Occipital lobe (tissue), 2 donors: ENCODE data around the gene ARV1. TPM values are rescaled to one million over a fixed set of nuclear protein-coding genes. Genes with fewer than 3 reads are reported as not detected.
"Not testable (repeated sequence)": the region's sequence is repeated elsewhere in the genome, so short reads cannot be mapped to it uniquely, and the experiment has no call there.

Source experiments
- DNase-seq: peaks from one replicate; lab custom pipeline; 2025; lab: John Stamatoyannopoulos, UW
- total RNA-seq: library from RNA; depleted of rRNA; stranded (reverse); fragments of >200 nt; gene quantifications from one replicate; pipeline ENCODE4 v1.2.3, GENCODE V29; 2014

The ARV1 gene
- total RNA-seq, 1 donor from 2014 or later, result 17.2 TPM

GRCh38 chr1:230976825-230977747, 1.8 kb upstream of the ARV1 start:
- no peak for DNase-seq

GRCh38 chr1:230977761-230978490, 968 bp upstream of the ARV1 start:
- no peak for DNase-seq

- no peak for DNase-seq
Measured at GRCh38 chr1:230979389-230979716, 459 bp downstream of the ARV1 start.

GRCh38 chr1:230979952-230980351, 1.1 kb downstream of the ARV1 start:
- no peak for DNase-seq

- DNase-seq, result no peak
Measured at GRCh38 chr1:230982696-230983095, 3.8 kb downstream of the ARV1 start.

GRCh38 chr1:230983811-230984210, 4.9 kb downstream of the ARV1 start:
- no peak for DNase-seq

GRCh38 chr1:230984622-230985515, 6.0 kb downstream of the ARV1 start:
- not testable (repeated sequence) for DNase-seq

- DNase-seq, result no peak
Measured at GRCh38 chr1:230985711-230986110, 6.8 kb downstream of the ARV1 start.

GRCh38 chr1:230986976-230987375, 8.1 kb downstream of the ARV1 start:
- no peak for DNase-seq

- no peak for DNase-seq
Measured at GRCh38 chr1:230987448-230987847, 8.6 kb downstream of the ARV1 start.

GRCh38 chr1:230992100-230992774, 13.3 kb downstream of the ARV1 start:
- DNase-seq, result no peak

- no peak for DNase-seq
Measured at GRCh38 chr1:230994860-230995259, 16.0 kb downstream of the ARV1 start.

- DNase-seq, result no peak
Measured at GRCh38 chr1:231000201-231000600, 21.3 kb downstream of the ARV1 start.

GRCh38 chr1:231000639-231001038, 21.7 kb downstream of the ARV1 start:
- no peak for DNase-seq

GRCh38 chr1:231001892-231002291, 23.0 kb downstream of the ARV1 start:
- DNase-seq, result no peak

GRCh38 chr1:231007535-231007934, 28.6 kb downstream of the ARV1 start:
- not testable (repeated sequence) for DNase-seq

GRCh38 chr1:231011360-231011759, 32.5 kb downstream of the ARV1 start:
- no peak for DNase-seq

- no peak for DNase-seq
Measured at GRCh38 chr1:231011963-231012362, 33.1 kb downstream of the ARV1 start.

- DNase-seq, result no peak
Measured at GRCh38 chr1:231013391-231014015, 34.6 kb downstream of the ARV1 start.

- DNase-seq, result no peak
Measured at GRCh38 chr1:231016234-231016633, 37.3 kb downstream of the ARV1 start.

- DNase-seq, result no peak
Measured at GRCh38 chr1:231016966-231017365, 38.1 kb downstream of the ARV1 start.
